Measurements from ENCODE around the gene GEMIN5. TPM values are rescaled to one million over a fixed set of nuclear protein-coding genes. Genes with fewer than 3 reads are reported as not detected.

Gene GEMIN5
- total RNA-seq, 1 experiment from 2014 or later: 30.5 TPM

- intact Hi-C loops (cut with micrococcal nuclease; ENCODE audit: unreplicated experiment): no loop called here
- no peak overlapping the region for H3K4me3 Mint-ChIP-seq (ENCODE audit: low read depth, unreplicated experiment)
- H3K27ac Mint-ChIP-seq (ENCODE audit: unreplicated experiment): no peak overlapping the region
- TF ChIP-seq CTCF (IDR thresholded peaks at IDR 0.05; ENCODE audit: unreplicated experiment): no peak
- no peaks in the 10 kb centered on the region for H3K9me3 Mint-ChIP-seq (ENCODE audit: low read depth, unreplicated experiment)
- CTCF ChIA-PET: no interaction called here
- no peaks in the 10 kb centered on the region for H3K27me3 Mint-ChIP-seq (ENCODE audit: unreplicated experiment)
- H3K4me1 Mint-ChIP-seq (ENCODE audit: low read depth, unreplicated experiment): peaks cover 14% of the 10 kb centered on the region
- BruUV-seq (replicated peaks): no TSS peak
- peaks cover 39% of the 10 kb centered on the region for H3K36me3 Mint-ChIP-seq (ENCODE audit: insufficient read depth, unreplicated experiment)
- no peak for DNase-seq
These were observed 75.2 kb downstream of the GEMIN5 start for GRCh38 chr5:154862766-154863165.

GRCh38 chr5:154861946-154862345 lies 76.1 kb downstream of the GEMIN5 start:
- Mint-ChIP-seq H3K4me1 (ENCODE audit: low read depth, unreplicated experiment) (peaks cover 18% of the 10 kb centered on the region), H3K36me3 (ENCODE audit: insufficient read depth, unreplicated experiment) (peaks cover 47% of the 10 kb centered on the region), H3K27me3 (ENCODE audit: unreplicated experiment) (no peaks in the 10 kb centered on the region), H3K9me3 (ENCODE audit: low read depth, unreplicated experiment) (no peaks in the 10 kb centered on the region), H3K4me3 (ENCODE audit: low read depth, unreplicated experiment) (no peak overlapping the region), H3K27ac (ENCODE audit: unreplicated experiment) (no peak overlapping the region)
- no TSS peak for BruUV-seq (replicated peaks)
- no peak for DNase-seq
- CTCF ChIA-PET: no interaction called here
- intact Hi-C loops (cut with micrococcal nuclease; ENCODE audit: unreplicated experiment): no loop called here
- no peak for TF ChIP-seq CTCF (IDR thresholded peaks at IDR 0.05; ENCODE audit: unreplicated experiment)

GRCh38 chr5:154860765-154861164 lies 77.2 kb downstream of the GEMIN5 start:
- DNase-seq: no peak
- intact Hi-C loops (cut with micrococcal nuclease; ENCODE audit: unreplicated experiment): no loop called here
- H3K36me3 Mint-ChIP-seq (ENCODE audit: insufficient read depth, unreplicated experiment): peaks cover 44% of the 10 kb centered on the region
- peak overlapping the region; percentile 24 for H3K27ac Mint-ChIP-seq (ENCODE audit: unreplicated experiment)
- BruUV-seq (replicated peaks): no TSS peak
- H3K4me3 Mint-ChIP-seq (ENCODE audit: low read depth, unreplicated experiment): peak overlapping the region; percentile 100
- H3K9me3 Mint-ChIP-seq (ENCODE audit: low read depth, unreplicated experiment): no peaks in the 10 kb centered on the region
- H3K27me3 Mint-ChIP-seq (ENCODE audit: unreplicated experiment): no peaks in the 10 kb centered on the region
- H3K4me1 Mint-ChIP-seq (ENCODE audit: low read depth, unreplicated experiment): peaks cover 23% of the 10 kb centered on the region
- no peak for TF ChIP-seq CTCF (IDR thresholded peaks at IDR 0.05; ENCODE audit: unreplicated experiment)
- CTCF ChIA-PET: interaction anchor here (0.6 to 0.9 kb wide), 2 partner anchors 94 to 97 kb away, joined by 3 to 4 read pairs; no protein-coding TSS in a partner anchor

GRCh38 chr5:154860123-154860522 lies 77.9 kb downstream of the GEMIN5 start:
- no peaks in the 10 kb centered on the region for H3K27me3 Mint-ChIP-seq (ENCODE audit: unreplicated experiment)
- BruUV-seq (replicated peaks): no TSS peak
- peaks cover 23% of the 10 kb centered on the region for H3K4me1 Mint-ChIP-seq (ENCODE audit: low read depth, unreplicated experiment)
- peak overlapping the region; percentile 95 for H3K27ac Mint-ChIP-seq (ENCODE audit: unreplicated experiment)
- CTCF ChIA-PET: interaction anchor here (0.6 to 0.9 kb wide), 2 partner anchors 94 to 96 kb away, joined by 3 to 4 read pairs; no protein-coding TSS in a partner anchor
- peaks cover 38% of the 10 kb centered on the region for H3K36me3 Mint-ChIP-seq (ENCODE audit: insufficient read depth, unreplicated experiment)
- intact Hi-C loops (cut with micrococcal nuclease; ENCODE audit: unreplicated experiment): no loop called here
- peak; percentile 28 for DNase-seq
- TF ChIP-seq CTCF (IDR thresholded peaks at IDR 0.05; ENCODE audit: unreplicated experiment): no peak
- H3K9me3 Mint-ChIP-seq (ENCODE audit: low read depth, unreplicated experiment): no peaks in the 10 kb centered on the region
- H3K4me3 Mint-ChIP-seq (ENCODE audit: low read depth, unreplicated experiment): peak overlapping the region; percentile 100
